GM21825 (cell line): ENCODE results near the gene ZBBX.
A peak's percentile ranks its signal among the peaks of the same experiment; 100 is the strongest.
"Not testable (repeated sequence)": the region's sequence is repeated elsewhere in the genome, so short reads cannot be mapped to it uniquely, and the experiment has no call there.

Experiments used
- ATAC-seq: cut with Tn5 transposase; IDR thresholded peaks from one replicate; pipeline ENCODE4 v1.9.1; 2021; ENCODE audit warnings: mild to moderate bottlenecking, moderate library complexity; ENCODE audit not compliant: unreplicated experiment

The ZBBX gene, protein sequence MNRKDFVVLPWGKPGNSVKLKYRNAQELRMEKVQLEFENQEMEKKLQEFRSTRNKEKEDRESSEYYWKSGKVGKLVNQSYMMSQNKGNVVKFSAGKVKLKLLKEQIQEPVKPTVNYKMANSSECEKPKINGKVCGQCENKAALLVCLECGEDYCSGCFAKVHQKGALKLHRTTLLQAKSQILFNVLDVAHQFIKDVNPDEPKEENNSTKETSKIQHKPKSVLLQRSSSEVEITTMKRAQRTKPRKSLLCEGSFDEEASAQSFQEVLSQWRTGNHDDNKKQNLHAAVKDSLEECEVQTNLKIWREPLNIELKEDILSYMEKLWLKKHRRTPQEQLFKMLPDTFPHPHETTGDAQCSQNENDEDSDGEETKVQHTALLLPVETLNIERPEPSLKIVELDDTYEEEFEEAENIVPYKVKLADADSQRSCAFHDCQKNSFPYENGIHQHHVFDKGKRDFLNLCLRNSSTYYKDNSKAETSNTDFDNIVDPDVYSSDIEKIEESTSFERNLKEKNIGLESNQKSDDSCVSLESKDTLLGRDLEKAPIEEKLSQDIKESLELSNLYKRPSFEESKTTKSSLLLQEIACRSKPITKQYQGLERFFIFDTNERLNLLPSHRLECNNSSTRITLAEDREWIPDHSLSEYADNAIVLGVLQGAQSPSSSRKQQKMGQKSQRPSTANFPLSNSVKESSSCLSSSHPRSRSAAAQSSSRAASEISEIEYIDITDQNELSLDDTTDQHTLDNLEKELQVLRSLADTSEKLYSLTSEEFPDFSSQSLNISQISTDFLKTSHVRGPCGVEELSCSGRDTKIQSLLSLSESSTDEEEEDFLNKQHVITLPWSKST

DNA sequence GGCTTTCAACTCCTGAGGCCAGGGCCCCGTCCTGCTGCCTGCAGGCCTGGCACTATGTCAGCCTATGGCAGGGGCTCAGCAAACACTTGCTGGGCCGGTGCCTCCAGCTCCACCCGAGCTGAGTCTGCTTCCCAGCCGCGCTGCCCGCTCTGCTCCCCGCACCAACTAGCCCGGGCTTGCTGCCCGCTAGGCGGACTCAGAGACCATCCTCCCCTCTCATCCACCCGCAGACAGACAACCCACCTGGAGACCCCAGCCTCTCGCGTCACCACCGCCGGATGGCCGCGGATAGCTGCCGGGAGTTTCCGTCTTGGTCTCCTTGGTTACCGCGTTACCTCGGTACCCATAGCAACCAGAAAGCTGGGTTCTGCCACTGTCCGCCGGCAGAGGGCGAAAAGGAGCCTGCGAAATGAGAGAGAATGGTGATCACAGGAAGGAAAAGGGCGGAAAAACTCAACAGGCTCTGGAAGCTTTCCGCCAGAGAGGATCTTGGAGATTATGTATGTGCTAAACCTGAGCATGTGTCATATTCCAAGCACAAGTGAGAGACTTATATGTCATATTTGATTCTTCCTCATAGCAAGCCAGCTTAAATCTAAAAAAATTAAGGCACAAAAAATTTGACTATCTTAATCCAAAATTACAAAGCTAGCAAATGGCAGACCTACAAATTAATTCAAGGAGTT, at the start of gene ZBBX:
Gene ZBBX, minus strand, starts transcription at position 294 of the 686 bp plus-strand sequence. CDS start 7,396 bp downstream, outside the sequence.
- ATAC-seq: peak; percentile 100

DNA sequence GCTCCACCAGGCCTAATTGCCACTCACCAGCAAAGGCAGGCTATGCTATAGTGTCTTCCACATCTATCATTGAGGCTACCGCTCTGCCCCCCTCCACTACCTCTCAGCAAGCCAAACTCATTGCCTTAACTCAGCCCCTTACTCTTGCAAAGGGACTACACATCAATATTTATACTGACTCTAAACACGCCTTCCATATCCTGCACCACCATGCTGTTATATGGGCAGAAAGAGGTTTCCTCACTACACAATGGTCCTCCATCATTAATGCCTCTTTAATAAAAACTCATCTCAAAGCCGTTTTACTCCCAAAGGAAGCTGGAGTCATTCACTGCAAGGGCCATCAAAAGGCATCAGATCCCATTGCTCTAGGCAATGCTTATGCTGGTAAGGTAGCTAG, 46.9 kb upstream of the ZBBX start:
- ATAC-seq: not testable (repeated sequence)

DNA sequence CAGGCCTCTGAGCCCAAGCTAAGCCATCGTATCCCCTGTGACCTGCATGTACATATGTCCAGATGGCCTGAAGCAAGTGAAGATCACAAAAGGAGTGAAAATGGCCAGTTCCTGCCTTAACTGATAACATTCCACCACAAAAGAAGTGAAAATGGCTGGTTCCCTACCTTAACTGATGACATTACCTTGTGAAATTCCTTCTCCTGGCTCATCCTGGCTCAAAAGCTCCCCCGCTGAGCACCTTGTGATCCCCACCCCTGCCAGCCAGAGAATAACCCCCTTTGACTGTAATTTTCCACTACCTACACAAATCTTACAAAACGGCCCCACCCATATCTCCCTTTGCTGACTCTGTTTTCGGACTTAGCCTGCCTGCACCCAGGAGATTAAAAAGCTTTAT, 42.3 kb upstream of the ZBBX start:
- not testable (repeated sequence) for ATAC-seq

- no peak for ATAC-seq
Measured at GRCh38 chr3:167409611-167410010, 29.5 kb upstream of the ZBBX start.

- no peak for ATAC-seq
Measured at GRCh38 chr3:167406876-167407492, 26.9 kb upstream of the ZBBX start.

- ATAC-seq: no peak
Measured at GRCh38 chr3:167397826-167398225, 17.7 kb upstream of the ZBBX start.

DNA sequence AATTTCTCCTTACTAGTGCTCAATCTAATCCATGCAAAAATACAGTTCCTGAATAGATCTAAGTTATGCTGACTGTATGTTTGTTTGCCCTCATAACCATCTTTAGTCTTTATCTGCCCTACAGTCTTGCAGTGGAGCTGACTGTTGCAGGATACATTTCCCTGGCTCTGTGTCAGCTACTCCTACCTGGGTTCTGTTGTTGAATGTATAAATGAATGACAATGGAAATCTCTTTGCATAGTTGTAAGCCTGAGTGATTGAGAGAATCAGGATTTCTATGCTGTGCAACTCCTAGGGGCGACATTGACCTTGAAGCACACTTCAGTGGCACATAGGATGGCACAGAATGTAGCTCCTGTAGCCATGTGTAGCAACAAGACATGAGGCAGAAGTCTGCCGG, 16.0 kb upstream of the ZBBX start:
- ATAC-seq: no peak

DNA sequence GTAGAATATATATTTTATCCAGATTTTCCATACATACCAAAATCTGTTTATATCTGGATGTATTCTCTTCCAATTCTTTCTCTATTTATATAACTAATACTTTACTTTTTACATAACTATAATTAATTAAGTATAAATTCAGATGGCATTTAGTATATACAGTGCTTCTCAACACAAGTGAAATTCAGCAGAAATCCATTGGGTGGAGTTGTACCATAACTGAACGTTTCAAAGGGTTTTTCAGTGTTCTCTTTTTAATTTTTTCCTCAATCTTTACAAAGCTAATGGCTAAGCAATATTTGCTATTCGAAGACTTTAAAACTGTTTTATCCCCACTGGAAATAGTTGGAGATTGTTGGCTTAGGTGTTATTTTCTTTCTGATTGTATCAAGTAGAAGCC, 13.9 kb upstream of the ZBBX start:
- no peak for ATAC-seq

- no peak for ATAC-seq
Measured at GRCh38 chr3:167382155-167382554, 2.1 kb upstream of the ZBBX start.

- ATAC-seq: no peak
Measured at GRCh38 chr3:167375478-167375877, 4.6 kb downstream of the ZBBX start.

- no peak for ATAC-seq
Measured at GRCh38 chr3:167372138-167372537, 8.0 kb downstream of the ZBBX start.

DNA sequence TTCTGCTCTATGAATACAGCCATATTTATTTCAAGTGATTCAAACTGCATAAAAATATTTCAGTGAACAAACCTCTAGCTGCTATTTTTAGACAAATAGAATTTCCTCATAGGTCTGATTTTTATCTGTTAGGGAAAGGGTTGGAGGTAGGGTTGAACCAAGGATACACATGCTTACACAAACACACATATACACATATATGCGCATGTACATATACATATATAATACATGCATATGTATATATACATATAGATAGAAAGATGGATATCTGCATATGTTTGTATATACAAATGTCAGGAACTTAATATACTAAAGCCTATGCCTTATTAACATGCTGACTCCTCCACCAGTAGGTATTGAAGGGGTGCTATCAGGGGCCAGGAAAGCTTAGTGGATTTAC, 18.1 kb downstream of the ZBBX start:
- no peak for ATAC-seq

DNA sequence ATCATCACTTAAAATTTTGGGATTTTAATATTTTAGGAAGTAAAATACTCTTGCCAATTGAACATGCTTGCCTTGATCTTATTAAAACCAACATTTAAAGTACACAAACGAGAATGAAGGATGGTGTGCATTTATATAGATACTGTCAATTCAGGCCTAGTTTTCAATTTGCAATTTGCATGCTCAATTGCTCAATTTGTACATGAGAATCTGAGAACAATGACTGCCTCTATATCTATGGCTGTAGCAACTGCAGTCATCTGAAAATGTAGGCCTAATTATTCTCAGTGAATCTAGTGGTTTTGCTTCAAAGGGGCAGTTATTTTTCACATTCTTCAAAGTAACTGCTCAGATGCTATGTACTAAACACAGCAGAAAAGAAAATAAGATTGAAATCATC, 18.8 kb downstream of the ZBBX start:
- no peak for ATAC-seq

DNA sequence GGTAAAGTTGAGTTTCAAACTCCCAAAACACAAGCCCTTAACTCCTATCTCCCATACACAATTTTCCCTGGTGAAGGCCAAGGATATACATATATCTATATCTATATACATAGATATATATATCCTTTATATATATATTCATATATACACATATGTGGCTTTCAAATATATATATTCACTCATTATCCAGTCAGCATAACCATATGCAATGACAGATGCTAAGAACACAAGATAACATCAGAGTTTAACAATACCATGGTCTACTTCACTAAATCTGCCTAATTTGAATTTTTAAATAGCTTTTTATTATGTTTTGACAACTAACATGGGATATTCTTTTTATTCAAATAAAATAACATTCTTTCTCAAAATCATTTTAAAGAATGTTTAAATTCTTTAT, 24.7 kb downstream of the ZBBX start:
- ATAC-seq: no peak

DNA sequence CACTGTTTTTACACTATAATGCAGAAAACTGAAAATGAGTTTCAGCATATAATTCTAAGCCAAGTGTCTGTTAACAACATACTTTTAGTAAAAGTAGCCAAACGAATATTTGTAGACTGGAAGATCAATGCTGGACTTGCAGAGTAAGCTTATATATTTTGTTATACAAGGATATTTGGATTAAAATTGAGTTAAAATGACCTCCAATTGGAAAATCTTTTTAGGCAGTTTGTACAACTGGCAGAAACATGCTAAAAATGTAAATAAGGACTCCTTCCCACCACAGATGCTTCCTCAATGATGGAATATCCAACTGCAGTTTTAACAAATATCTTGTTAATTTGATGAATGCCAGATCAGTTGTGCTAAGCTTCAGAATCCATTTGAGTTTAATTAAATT, 25.3 kb downstream of the ZBBX start:
- ATAC-seq: no peak

GRCh38 chr3:167350245-167350862, 29.7 kb downstream of the ZBBX start:
- no peak for ATAC-seq

DNA sequence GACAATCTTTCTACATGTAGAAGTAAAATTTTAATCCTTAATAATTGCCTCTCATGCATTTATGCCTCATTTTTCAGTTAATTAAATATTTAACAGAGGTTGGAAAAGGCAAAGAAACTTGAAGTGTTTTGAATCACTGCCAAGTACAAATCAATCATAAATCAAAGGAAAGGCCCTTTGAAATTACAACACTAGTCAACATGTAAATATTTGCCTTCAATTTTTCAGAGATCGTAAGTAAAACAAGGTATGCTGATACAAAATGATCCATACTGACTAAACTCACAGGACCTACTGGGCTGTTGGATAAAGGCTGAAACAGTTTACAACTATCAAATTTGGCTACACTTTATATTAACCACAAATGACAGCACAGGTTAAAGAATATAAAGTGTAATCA, 33.9 kb downstream of the ZBBX start:
- no peak for ATAC-seq

DNA sequence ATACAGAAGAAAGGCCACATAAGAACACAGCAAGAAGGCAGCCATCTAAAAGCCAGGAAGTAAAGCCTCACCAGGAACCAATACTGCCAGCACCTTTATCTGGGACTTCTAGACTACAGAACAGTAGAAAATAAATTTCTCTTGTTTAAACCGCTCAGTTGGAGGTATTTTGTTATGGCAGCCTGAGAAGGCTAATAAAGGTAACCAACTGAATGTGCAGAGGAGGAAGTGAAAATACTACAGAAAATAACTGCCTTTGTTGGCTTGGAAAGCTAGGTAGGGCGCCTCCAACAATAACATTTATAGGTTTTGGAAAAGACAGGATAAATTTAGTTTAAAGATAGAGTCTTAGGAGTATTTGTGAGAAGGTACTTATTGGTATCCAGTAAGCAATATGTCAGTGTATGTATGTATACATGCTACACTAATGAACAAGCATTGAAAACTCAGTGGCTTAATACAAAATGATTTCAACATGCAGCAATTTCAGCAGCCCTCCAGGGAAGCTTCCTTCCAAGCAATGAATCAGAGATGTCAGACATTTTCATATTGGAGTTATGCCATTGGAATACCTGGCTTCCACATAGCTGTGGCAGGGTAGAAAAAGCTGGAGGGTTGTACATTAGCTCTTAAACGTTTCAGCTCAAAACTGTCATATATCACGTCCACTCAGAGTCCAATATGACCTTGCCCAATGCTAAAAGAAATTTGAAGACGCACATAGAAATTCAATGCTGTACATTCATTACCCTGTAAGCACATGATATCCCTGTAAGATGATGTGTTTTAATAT, 48.9 kb downstream of the ZBBX start:
- no peak for ATAC-seq

GRCh38 chr3:167323572-167323971, 56.5 kb downstream of the ZBBX start:
- ATAC-seq: no peak
